GM12874 (cell line): ENCODE results near the gene SPIN1.

Experiments used
- TF ChIP-seq, protein P1 (sequence below): IDR thresholded peaks from 2 replicates; pipeline ENCODE4 v1.5.1; 2011; ENCODE audit warnings: low read depth, mild to moderate bottlenecking, control low read depth, low read length, moderate library complexity; ENCODE audit not compliant: insufficient read depth

Gene SPIN1

DNA sequence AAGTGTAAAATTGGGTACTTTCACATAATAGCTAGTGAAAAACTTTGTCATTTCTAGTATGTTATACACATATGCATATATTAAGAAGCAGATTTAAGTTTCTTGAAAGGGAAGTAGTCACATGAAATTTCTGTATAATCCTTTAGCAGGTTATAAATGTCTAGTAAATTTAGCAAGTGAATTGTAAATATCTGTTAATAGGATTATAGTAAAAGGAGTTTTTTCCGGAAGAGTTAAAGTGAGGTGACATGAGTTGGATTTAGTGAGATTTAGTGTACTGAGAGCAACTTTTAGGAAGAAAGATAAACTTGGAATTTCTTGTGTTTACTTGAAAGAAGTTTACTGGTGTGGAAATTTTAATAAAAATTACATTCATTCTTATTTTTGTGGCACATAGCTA is 38.4 kb downstream of the SPIN1 start:
- TF ChIP-seq, protein P1, sequence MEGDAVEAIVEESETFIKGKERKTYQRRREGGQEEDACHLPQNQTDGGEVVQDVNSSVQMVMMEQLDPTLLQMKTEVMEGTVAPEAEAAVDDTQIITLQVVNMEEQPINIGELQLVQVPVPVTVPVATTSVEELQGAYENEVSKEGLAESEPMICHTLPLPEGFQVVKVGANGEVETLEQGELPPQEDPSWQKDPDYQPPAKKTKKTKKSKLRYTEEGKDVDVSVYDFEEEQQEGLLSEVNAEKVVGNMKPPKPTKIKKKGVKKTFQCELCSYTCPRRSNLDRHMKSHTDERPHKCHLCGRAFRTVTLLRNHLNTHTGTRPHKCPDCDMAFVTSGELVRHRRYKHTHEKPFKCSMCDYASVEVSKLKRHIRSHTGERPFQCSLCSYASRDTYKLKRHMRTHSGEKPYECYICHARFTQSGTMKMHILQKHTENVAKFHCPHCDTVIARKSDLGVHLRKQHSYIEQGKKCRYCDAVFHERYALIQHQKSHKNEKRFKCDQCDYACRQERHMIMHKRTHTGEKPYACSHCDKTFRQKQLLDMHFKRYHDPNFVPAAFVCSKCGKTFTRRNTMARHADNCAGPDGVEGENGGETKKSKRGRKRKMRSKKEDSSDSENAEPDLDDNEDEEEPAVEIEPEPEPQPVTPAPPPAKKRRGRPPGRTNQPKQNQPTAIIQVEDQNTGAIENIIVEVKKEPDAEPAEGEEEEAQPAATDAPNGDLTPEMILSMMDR = no peak

DNA sequence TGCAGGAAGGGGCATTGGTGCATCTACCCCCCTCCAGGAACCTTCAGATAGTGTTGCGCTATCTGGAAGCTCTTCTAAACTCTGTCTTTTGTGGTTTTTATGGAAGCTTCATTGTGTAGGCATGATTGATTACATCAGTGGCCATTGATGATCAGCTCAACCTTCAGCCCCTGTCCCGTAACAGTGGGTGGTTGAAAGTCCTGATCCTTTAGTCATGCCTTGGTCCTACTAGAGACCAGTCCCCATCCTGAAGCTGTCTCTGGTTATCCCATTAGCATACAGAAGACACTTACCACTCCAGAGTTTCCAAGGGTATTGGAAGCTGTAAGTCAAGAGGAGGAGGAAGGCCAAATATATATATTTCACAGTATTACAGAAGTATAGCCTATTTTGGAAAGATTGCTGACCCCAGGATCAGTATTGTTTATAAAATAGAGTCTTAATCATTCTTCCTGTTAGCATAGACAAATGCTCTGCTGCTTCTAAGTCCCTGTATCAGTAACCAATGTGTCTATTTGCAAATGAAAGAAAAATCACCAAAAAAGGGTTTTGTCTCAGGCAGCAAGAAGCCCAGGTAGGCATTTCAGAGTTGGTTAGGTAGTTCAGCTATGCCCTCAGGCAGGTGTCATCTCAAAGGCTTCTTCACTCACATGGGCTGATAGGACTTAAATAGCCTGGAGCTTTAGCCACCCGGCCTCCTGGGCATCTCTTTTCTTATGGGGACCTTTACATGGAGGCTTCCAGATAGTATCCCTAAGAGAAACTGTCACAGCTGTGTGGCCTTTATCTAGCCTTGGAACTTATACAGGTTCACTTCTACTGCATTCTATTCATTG is 41.6 kb downstream of the SPIN1 start:
- TF ChIP-seq, protein P1 = no peak

DNA sequence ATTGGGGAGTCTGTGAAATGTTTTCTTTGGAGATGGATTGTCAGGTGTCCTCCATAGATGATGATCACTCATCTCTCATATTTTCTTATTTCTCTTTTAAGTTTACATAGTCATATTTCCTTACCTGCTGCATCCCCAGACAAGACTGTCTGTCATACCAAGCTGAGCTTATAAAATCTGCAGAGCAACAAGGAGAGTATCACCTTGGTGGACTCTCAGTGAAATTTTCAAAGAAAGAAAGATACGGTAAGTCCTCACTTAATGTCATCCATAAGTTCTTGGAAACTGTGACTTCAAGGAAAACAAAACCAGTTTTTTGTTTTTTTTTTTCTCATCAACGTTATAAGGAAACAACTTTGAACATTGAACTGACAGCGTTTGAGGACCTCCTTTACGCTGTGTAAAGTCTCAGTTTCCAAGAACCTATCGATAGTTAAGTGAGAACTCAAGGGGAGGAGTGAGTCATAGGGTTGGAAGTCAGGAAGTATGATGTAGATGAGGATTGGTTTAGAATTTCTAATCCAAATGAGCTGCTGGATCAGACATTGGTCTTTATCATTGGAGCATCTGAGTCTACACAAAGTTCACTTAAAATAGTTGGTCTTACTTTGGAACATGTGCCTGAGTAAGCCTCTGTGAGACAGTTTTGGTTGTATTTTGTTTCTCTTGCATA is 45.5 kb downstream of the SPIN1 start:
- TF ChIP-seq, protein P1 = no peak

DNA sequence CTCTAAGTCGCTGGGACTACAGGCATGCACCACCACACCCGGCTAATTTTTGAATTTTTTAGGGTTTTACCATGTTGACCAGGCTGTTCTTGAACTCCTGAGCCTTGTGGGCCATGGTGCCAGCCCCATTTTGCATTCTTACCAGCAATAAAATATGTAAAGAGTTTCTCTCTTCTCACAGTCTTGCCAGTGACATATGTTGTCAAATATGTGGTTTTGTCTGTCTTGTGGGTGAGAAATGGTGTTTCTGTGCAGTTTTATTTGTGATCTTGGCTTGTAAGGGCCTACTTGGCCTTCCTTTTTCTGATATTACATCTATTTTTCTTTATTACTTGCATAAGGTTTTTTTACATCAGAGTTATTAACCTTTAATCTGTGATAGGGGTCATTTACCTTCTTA is 47.1 kb downstream of the SPIN1 start:
- TF ChIP-seq, protein P1 = no peak

DNA sequence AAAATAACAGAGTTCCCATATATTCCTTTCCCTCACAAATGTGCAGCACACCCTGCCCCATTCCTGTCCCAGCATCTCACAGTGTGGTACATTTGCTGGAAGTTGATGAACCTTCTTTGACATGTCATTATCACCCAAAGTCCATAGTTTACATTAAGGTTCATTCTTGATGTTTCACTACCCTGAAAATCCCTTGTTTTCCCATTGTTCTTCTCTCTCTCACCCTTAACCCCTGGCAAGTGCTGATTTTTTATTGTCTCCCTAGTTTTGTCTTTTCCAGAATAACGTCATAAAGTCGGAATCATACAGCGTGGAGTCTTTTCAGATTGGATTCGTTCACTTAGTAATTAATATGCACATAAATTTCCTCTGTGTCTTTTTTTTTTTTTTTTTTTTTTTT is 48.1 kb downstream of the SPIN1 start:
- TF ChIP-seq, protein P1 = no peak

DNA sequence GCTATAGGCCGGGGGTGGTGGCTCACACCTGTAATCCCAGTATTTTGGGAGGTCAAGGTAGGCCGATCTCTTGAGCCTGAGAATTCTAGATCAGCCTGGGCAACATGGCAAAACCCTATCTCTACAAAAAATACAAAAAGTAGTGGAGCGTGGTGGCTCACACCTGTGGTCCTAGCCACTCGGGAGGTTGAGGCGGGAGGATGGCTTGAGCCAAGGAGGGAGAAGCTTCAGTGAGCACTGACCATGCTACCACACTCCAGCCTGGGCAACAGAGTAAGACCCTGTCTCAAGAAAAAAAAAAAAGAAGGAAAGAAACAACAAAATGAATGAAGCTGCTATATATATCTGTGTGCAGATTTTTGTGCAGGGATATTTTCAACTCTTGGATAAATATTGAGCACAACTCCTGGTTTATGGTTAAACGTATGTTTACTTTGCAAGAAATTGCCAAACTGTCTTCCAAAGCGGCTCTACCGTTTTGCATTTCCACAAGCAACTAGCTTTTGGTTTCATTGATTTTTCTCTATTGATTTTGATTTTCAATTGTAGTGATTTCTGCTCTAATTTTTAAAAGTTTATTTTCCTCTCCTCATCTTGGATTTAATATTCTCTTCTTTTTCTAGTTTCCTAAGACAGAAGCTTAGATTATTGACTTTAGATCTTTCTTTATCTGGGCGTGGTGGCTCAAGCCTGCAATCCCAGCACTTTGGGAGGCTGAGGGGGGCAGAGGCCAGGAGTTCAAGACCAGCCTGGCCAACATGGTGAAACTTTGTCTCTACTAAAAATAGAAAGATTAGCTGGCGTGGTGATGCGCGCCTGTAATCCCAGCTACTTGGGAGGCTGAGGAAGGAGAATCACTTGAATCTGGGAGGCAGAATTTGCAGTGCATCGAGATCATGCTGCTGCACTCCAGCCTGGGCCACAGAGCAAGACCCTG is 49.2 kb downstream of the SPIN1 start:
- TF ChIP-seq, protein P1 = no peak

DNA sequence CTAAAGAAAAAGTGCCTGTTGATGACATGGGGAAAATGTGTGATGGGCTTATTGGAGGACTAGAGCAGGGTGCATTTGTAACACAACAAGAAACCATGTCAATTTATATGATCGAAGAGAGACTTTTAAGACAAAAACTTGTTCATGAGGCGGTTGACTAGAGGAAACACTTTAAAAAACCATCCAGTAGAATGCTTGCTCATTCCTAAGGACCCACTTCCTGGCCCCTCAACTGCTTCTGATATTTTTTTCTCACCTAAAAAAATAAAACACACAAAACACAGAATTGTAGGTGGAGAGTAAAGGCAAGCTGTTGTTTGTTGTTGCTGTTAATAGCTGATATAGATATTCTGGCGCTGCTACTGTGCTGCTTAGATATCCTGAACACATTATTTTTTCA is 50.6 kb downstream of the SPIN1 start:
- TF ChIP-seq, protein P1 = no peak
